GM21529 (cell line): ENCODE measurements around the gene PPP4R4.

Experiments
- ATAC-seq: cut with Tn5 transposase; IDR thresholded peaks from one replicate; pipeline ENCODE4 v1.9.1; 2021; ENCODE audit not compliant: unreplicated experiment

Gene PPP4R4

DNA sequence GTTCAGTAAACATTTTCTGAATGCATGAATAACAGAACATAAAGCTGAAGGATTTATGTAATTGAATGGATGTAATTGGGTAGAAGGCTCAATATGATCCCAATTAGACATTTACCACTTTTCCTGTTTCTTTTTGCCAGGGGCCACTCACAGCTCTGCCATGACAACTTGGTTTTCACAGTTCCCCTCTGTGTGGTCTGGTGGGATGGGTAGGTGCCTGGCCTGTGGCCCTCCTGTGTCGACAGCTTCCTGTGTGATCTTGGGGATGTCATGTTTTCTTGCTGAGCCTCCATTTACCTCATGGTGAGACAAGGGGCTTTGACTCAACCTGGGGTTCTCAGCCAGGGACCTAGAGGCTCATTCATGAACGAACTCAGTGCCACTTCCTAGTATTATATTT, 131.5 kb downstream of the PPP4R4 start:
- no peak for ATAC-seq

DNA sequence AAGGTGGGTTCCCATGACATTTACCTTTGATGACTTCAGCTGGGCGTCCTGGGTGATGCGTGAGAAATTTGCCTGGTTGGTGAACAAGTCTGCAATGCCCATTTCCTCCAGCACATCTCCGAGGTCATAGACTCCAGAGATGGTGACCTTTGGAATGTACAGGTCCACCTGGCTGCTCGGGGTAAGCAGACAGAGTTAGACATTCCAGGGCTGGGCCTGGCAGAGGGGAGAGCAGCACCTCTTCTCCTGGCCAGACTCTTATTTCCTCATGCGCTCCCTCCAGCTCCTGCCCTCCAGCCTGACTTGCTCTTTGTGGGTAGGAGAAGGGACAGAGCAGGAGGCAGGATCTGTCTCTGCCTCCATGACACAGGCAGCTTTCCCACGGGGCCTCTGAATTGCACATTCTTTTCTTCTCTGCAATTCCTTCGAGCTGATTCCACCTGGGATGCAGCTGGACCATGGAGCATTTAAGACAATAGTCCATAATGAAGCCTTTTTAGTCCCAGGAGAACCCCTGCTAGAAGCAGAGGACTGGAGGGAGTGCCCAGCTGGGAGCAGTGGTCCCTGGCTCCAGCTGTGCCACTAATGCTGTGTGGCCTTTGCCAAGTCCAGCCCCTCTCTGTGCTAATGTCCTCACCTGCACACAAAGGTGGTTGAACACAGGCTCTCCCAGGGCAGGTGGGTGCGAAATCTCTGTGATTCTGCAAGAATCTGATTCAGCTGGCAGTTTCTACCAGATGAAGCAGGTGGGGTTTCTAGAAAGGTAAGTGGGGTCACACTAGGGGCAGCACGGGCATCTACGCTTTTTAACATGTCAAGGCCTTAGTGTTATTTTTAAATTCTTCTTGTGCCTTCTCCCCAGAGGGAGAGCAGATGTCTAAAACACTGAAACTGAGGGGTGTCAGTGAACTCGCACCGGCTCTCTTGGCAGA, 132.2 kb downstream of the PPP4R4 start:
- no peak for ATAC-seq

DNA sequence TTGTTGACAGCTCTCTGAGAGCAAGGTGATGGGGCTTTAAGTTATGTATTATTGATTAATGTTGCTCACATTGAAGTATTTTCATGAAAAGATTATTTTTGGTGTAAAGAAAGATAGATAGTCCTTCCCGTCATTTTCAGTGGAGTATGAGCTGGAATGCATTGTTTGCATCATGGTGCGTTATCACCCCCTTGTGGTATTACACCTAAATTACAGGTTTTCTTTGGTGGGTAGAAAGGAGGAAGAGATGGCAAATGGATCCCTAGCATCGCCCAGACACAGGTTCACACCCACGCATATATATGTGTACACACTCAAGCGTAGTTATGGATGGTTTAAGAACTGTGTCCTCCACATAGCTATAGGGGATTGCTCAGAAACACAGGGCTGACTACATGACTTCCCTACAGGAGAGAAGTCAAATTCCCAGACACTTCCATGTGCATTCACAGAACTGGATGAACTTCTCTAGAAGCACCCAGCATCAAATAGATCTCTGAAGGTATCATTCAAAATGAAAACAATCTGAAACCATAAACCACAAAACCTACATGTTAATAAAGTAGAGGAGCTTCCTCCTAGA, 133.4 kb downstream of the PPP4R4 start:
- no peak for ATAC-seq

DNA sequence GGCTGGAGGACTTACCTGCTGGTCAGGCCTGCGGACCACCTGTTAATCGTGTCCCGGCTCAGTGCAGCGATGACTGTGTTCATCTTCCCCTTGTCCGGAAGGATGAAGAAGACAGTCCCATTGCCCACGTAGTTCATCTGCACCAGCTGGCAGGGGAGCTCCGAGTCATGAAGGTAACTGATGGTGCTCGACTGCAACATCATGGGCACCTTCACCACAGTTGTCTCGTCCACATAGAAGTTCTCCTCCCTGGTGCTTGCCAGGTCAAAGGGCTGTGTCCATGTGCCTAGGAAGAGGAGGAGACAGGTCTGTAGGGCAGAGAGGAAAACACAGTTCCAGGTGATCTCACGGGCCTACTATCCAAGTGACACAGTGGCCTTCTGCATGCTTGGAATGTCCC, 135.6 kb downstream of the PPP4R4 start:
- ATAC-seq: no peak

DNA sequence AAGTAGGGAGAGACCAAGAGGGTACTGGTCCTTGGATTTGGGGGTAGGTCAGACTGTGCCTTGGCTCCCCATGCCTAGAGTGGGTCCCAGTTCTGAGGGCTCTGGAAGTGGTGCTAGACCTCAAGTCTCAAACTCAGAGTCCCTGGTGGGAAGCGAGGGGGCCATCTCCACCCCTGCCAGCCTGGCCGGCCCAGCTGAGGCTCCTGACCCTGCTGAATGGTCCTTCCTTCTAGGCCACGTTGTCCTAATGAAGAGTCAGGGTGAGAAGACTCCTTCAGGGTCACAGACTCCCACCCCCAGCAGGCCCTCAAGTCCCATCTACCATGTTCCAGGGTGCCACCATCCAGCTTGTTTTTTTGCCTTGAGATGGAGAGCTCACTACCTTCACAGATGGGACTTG, 136.1 kb downstream of the PPP4R4 start:
- no peak for ATAC-seq

DNA sequence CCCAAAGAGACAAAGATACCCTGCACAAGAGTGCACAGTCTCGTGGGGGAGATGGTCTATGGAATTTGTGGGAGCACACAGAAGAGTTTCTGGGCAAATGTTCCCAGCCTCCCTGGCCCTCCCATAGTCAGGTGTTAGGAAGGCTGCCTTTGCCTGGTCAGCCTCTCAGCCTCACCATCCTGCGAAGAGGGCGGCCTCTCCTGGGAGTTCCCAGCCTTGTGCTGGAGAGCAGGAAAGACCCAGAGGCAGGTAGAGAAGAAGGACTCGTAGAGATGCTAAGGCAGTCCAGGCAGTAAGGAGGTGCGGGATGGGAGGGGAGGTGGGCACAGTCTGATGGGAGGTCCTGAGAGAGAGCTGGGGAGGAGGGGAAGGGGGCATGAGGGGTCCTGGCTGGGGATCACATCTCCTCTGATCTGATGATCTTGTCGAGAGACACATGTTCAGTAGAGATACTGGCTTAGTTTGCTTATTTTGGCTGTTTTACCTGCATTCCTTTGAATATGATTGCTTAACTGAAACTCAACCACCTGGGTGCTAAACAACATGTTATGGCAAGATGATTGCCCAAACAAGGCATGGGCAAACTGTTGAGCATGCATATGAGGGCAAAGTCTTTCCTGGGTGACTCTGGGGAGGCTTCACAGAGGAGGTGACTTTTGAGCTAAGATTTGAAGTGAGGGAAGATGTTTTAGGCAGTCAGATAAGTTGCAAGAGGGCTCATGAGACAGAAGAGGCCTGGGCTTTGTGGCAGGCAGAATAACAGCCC, 138.5 kb downstream of the PPP4R4 start:
- no peak for ATAC-seq

DNA sequence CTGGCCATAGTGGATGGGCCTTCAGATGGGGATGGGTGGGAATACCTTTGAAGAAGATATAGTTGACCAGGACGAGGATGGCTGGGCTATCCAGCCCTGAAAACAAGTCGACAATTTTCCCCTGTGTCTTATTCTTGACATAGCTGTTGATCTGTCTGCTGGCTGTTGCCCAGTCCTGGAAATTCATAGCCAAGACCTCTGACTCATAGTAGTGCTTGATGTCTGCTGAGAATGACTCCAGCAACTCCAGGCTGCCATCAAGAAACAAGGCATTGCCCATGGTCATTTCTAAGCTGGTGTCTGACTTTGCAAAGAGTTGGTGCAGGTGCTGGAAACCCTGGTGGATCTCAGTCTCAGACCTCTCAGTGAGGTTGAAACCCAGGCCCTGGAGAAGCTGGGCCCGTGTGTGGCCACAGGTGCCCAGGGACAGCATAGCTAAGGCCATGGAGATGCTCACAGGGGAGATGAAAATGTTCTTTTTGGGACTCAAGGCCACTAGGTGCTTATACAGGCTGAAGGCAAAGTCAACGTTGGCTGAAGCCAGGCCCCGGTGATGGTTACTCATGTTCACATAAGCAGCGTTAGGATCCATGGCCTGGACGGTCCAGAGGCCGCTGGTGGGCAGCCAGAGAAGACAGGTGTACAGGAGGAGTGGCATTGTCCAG, 140.0 kb downstream of the PPP4R4 start:
- no peak for ATAC-seq

DNA sequence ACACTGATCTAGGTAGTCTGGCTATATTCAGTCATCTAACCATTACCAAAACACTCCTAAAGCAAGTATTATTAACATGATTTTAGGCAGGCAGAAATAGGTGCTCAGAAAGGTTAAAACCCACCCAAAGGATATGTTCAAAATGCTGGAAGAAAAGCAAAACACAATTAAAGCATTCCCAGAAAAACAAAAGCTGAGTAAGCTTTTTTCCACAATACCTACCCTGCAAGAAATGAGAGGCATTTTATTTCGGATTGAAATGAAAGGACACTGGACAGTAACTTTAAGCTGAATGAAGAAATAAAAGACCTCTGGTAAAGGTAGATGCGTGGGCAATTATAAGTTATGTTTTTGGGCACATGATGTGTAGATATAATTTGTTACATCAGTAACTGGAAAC, 140.8 kb downstream of the PPP4R4 start:
- ATAC-seq: no peak

DNA sequence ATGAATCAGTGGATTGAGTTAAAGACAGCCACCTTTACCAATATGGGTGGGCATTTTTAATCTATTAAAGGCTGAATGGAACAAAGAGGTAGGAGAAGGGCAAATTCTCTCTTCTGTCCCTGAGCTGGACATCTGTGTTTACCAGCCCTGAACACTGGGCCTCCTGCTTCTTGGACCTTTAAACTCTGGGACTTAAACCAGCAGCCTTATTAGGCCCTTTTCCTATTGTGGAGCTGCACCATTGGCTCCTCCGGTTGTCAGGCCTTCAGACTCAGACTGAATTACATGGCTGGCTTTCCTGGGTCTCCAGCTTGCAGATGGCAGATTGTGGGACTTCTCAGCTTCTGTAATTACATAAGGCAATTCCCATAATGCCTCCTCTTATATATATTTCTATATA, 142.6 kb downstream of the PPP4R4 start:
- no peak for ATAC-seq

DNA sequence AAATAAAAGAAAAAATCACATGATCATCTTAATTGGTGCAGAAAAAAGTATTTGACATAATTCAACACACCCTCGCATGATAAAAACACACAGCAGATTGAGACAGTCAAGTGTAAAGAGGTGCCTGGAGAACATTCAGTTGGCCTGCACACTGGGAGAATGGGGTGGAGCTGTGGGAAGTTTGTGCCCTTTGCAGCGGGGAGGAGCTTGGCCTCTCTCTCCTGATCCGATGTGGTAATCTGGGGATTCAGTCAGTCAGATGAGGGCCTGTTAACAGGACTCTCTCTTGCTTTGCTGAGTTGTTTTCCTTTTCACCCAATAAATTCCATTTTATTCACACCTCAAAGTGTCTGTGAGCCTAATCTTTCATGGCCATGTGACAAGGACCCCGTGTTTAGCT, 143.1 kb downstream of the PPP4R4 start:
- ATAC-seq: no peak

DNA sequence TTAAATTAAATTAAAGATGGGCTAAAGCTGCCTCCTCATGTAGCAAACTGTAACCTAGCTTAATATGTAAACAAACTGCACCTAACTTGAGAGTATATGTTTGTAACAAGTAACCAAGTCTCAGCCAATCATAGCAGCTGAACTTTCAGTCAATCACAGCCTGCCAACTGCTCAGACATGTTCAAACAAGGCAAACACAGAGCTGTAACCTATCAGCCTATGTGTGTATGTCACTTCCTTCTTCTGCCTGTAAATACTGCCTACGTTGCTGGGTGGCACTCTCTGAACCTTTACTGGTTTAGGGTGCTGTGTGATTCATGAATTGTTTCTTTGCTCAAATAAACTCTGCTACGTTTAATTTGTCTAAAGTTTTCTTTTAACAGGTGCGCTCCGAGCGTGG, 146.1 kb downstream of the PPP4R4 start:
- no peak for ATAC-seq

DNA sequence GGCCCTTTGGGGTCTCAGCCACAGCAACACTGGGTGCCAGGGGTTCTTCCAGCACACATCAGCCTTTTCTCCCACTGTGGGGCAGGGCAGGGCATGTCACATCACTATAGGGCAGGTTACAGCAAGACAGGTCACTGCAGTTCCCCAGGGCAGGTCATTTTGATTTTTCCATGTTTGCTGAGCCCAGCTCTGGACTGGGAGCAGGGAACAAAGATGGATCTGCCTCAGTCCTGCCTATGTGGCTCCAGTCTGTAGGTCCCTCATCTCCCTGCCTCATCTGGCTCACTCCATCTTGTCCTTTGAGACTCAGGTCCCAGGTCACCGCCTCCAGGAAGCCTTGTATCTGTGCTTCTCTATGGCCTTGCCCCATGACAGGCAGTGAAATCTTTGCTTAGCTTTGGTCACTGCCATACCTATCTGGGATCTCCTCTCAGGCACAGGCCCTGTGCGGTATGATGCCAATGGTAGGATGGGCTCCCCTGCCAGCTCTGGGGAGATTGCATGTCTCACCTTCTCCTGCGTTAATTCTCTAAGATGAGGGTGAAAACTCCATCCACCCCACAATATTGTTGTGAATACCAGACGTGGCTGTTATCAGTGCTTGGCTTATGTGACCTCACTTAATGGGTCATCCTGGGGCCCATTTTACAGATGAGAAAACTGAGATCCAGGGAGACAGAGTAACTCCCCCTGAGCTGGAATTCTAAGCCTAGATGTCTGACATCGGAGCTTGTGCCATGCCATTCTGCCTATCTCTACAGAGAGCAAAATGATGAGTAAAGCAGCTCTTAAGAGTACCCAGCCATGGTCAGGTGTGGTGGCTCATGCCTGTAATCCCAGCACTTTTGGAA, 147.5 kb downstream of the PPP4R4 start:
- no peak for ATAC-seq

DNA sequence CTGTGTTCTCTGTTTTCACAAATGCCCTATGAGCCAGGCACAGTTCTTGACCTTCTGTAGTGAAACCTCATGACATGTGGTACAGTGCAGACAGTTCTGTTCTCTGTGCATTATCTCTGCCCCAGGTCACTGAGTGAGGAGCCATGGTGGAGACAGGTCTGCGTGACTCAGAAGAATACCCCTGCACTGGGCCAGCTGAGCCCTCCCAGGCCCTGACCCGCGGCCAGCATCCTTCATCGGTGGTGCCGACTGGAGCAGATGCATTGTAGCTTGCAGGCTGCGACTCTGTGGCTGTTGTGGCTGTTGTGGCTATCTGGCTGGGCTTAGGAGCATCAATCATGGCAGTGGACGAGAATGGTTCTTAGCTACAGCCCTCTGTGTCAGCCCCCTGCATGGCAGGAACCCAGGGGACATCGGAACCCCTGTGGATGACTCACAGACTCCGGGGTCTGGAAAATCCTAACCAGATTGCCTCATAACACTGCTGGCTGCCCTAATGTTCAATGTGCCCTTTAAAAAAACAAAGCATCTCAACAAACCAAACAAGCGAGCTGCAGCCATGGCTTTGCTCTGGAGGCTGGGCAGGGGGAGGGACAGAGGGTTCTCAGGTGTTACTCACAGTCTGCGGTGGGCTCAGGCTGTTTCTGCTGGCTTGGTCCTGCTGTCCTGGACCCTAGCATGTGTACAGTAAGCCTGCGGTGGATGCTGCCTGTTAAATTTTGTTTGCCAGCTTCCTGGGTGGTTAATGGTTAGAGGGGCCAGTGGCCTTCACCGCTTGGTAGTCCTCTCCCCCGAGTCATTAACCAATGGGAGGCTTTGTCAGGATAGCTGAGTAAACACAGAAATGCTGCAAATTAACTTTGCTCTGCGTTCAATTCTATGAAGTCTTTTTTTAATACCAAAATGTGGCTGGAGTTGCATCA, 148.8 kb downstream of the PPP4R4 start, which contains the start of gene SERPINA6:
TSS of gene SERPINA6 (minus strand) at position 689 of the 923 bp plus-strand sequence. CDS start 8,688 bp downstream, outside the sequence.
- ATAC-seq: no peak

DNA sequence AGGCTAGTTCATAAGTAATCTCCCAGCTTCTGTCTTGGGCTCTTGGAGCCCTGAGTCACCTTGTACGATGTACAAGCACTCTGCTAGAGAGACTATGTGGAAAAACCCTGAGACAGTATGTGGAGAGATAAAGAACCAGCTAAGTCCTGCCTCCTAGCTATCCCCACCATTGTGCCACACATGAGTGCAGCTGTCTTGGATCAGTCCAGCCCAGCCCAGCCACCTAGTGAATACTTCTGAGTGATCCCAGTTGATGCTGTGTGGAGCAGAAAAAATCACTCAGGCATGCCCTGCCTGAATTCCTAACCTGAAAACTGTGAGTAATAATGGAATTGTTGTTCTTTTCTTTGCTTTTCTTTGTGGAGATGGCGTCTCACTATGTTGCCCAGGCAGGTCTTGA, 154.1 kb downstream of the PPP4R4 start:
- no peak for ATAC-seq
